Esophagus muscularis mucosa (tissue), 4 donors: ENCODE results near the gene PTPRN. TPM values are rescaled to one million over a fixed set of nuclear protein-coding genes. Genes with fewer than 3 reads are reported as not detected.

Source experiments
- DNase-seq: peaks from one replicate; pipeline ENCODE4 v3.0.0-alpha.2; 2017; ENCODE audit errors: extremely low spot score
- H3K27ac ChIP-seq, 4 donors: fragments of 200-600 bp; sonication (generic); replicated peaks in 1 of 4; 1 replicate in 3 of 4; 2 replicates in 1 of 4; pipeline ENCODE4 v1.5.1; 2016 to 2019; ENCODE audit warnings: mild to moderate bottlenecking in 1 of 4
- H3K27me3 ChIP-seq, 4 donors: fragments of 200-600 bp; sonication (generic); one replicate each; pipeline versions ENCODE4 v1.5.1 to v1.6.0; 2016 to 2019
- H3K36me3 ChIP-seq, 4 donors: fragments of 200-600 bp; sonication (generic); one replicate each; pipeline ENCODE4 v1.5.1; 2016 to 2019
- H3K4me1 ChIP-seq, 4 donors: fragments of 200-600 bp; sonication (generic); one replicate each; pipeline ENCODE4 v1.5.1; 2016 to 2019
- H3K4me3 ChIP-seq, 4 donors: fragments of 200-600 bp; sonication (generic); 1 replicate in 2 of 4; 2 replicates in 2 of 4; pipeline ENCODE4 v1.5.1; 2016 to 2019; ENCODE audit warnings: mild to moderate bottlenecking in 4 of 4, moderate library complexity in 1 of 4
- H3K9me3 ChIP-seq, 4 donors: fragments of 200-600 bp; sonication (generic); 1 replicate in 3 of 4; 2 replicates in 1 of 4; pipeline ENCODE4 v1.5.1; 2016 to 2019
- CTCF ChIP-seq, 3 experiments: fragments of 200-600 bp in 2 of 3; fragments of 450-650 bp in 1 of 3; sonication (generic) in 2 of 3; IDR thresholded peaks; one replicate each; pipeline ENCODE4 v1.5.1; 2017 to 2019; ENCODE audit warnings: antibody characterized with exemption in 3 of 3, mild to moderate bottlenecking in 2 of 3, moderate library complexity in 1 of 3
- EP300 ChIP-seq: sonication (generic); formaldehyde crosslinking; IDR thresholded peaks from one replicate; pipeline ENCODE4 v1.6.1; 2017; ENCODE audit warnings: antibody characterized with exemption
- POLR2A ChIP-seq: fragments of 450-650 bp; IDR thresholded peaks from one replicate; pipeline ENCODE4 v1.6.1; 2017; ENCODE audit warnings: antibody characterized with exemption, moderate library complexity, mild to moderate bottlenecking, low read depth
- POLR2AphosphoS5 ChIP-seq, 2 donors: sonication (generic); formaldehyde crosslinking; IDR thresholded peaks; one replicate each; pipeline ENCODE4 v1.6.1; 2017; ENCODE audit warnings: antibody characterized with exemption in 2 of 2
- WGBS: methylation state at CpG from one replicate; pipeline ENCODE4 v1.1.5; 2018; 5-methylcytosine and 5-hydroxymethylcytosine counted together
- intact Hi-C: fragments of 100-400 bp; cut with DNase I; formaldehyde crosslinking; loops from one replicate; pipeline ENCODE4 v1.15.1; 2023
- total RNA-seq, 4 donors: library from RNA; depleted of rRNA; stranded (reverse); fragments of >200 nt; gene quantifications; one replicate each; pipeline versions ENCODE4 v1.1.0 to v1.2.1, GENCODE V29; 2016

Gene PTPRN
- total RNA-seq, 4 donors from 2014 or later = 2.1 to 6.6 (median 4.1) TPM

- peaks cover 44 to 71% (median 64%) of the 10 kb centered on the region in 4 donors for H3K4me1 ChIP-seq
- peaks cover 0 to 5% (median 0%) of the 10 kb centered on the region in 4 donors for H3K27me3 ChIP-seq
- peak within 1 kb of the TSS; percentile 65 to 81 (median 76) for H3K4me3 ChIP-seq
- DNase-seq = no peak
- H3K27ac ChIP-seq = peak within 1 kb of the TSS; percentile 83 to 89 (median 85)
- peaks cover 7 to 29% (median 24%) of the 10 kb centered on the region in 4 donors for H3K36me3 ChIP-seq
- intact Hi-C loops = no loop called here
- TF ChIP-seq POLR2AphosphoS5 (IDR thresholded peaks at IDR 0.05) (no peak), POLR2A (peak; percentile 21), EP300 (no peak), CTCF (IDR thresholded peaks at IDR 0.05) (no peak)
- 4% methylated on average over 39 of the region's 49 CpGs for WGBS
- H3K9me3 ChIP-seq = no peaks in the 10 kb centered on the region
Measured at GRCh38 chr2:219252900-219253752, 56.1 kb downstream of the PTPRN start, which contains the start of gene TUBA4B. TUBA4B (plus strand) TSS chr2:219253243; CDS start chr2:219253408, 165 bp downstream.

DNA sequence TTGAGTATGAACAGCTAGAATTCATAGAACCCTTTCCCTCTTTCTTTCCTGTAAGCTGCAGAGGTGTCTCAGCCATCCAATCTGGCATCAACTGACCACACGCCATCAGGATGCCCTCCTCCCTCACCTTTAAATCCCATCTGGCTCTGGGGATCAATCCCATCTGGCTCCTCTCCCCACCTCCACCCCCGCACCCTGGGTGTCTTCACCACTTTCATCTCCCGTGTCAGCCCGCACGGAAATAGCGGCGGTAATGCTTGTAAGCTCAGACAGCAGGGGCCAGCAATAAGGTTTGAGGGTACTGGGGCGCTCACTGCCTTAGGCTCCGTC lies 56.7 kb downstream of the PTPRN start:
- intact Hi-C loops = no loop called here
- H3K27me3 ChIP-seq = no peaks in the 10 kb centered on the region
- no peaks in the 10 kb centered on the region for H3K9me3 ChIP-seq
- TF ChIP-seq POLR2A = no peak
- TF ChIP-seq CTCF (IDR thresholded peaks at IDR 0.05) = no peak
- TF ChIP-seq EP300 = no peak
- no peak for TF ChIP-seq POLR2AphosphoS5 (IDR thresholded peaks at IDR 0.05)
- peak overlapping the region; percentile 65 to 81 (median 76) for H3K4me3 ChIP-seq
- H3K36me3 ChIP-seq = peaks cover 7 to 35% (median 30%) of the 10 kb centered on the region in 4 donors
- peaks cover 45 to 77% (median 67%) of the 10 kb centered on the region in 4 donors for H3K4me1 ChIP-seq
- peak overlapping the region; percentile 83 to 89 (median 85) for H3K27ac ChIP-seq
- WGBS = 12% methylated on average over 9 of the region's 9 CpGs
- DNase-seq = no peak

DNA sequence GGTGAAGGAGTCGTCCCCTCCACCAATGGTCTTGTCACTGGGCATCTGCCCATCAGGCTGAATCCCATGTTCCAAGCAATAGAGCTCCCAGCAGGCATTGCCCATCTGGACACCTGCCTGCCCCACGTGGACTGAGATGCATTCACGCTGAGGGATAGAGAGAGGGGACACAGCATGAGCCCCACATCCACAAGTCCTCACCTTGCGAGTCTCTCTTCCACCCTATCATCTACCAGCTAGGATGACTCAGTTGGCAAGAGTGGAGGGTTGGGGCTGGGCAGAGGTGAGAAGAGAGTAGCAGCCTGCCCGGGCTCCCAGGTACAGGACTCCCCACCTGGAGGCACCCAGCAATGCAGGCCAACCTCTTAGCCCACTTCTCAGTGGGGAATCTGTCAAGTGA lies 57.1 kb downstream of the PTPRN start:
- H3K4me1 ChIP-seq = peaks cover 50 to 81% (median 72%) of the 10 kb centered on the region in 4 donors
- 67% methylated on average over 4 of the region's 5 CpGs for WGBS
- intact Hi-C loops = no loop called here
- no peak for DNase-seq
- TF ChIP-seq POLR2A = no peak
- TF ChIP-seq CTCF (IDR thresholded peaks at IDR 0.05) = no peak
- TF ChIP-seq EP300 = no peak
- no peak for TF ChIP-seq POLR2AphosphoS5 (IDR thresholded peaks at IDR 0.05)
- H3K36me3 ChIP-seq = peaks cover 7 to 40% (median 34%) of the 10 kb centered on the region in 4 donors
- H3K9me3 ChIP-seq = no peaks in the 10 kb centered on the region
- H3K27ac ChIP-seq = peak overlapping the region; percentile 83 to 89 (median 85)
- no peaks in the 10 kb centered on the region for H3K27me3 ChIP-seq
- peak overlapping the region; percentile 65 to 81 (median 76) for H3K4me3 ChIP-seq

DNA sequence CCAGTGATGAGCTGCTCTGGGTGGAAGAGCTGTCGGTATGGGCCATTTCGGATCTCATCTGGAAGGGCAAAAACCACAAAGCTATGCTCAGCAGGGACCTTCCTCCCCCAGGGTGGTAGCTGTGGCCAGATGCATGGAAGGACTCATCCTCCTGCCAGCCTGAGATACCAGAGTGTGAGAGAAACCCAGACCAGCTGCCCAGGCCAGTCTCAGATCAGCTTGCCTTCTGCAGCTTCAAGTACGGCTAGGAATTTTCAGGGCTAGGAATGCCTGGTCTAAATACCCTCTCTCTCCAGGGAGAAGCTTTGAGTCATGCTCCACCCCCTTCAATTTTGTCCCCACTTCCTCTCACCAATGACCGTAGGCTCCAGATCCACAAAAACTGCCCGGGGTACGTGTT lies 57.5 kb downstream of the PTPRN start:
- H3K36me3 ChIP-seq = peaks cover 7 to 44% (median 34%) of the 10 kb centered on the region in 4 donors
- DNase-seq = no peak
- intact Hi-C loops = no loop called here
- no peaks in the 10 kb centered on the region for H3K9me3 ChIP-seq
- WGBS = 82% methylated on average over 5 of the region's 6 CpGs
- TF ChIP-seq EP300 = no peak
- no peaks in the 10 kb centered on the region for H3K27me3 ChIP-seq
- peak overlapping the region; percentile 83 to 89 (median 85) for H3K27ac ChIP-seq
- H3K4me1 ChIP-seq = peaks cover 54 to 85% (median 76%) of the 10 kb centered on the region in 4 donors
- H3K4me3 ChIP-seq = peak overlapping the region in 1 of 4 donors; percentile 81

GRCh38 chr2:219250049-219250781 lies 59.0 kb downstream of the PTPRN start:
- no peak for DNase-seq
- no peak for TF ChIP-seq POLR2A
- no peak for TF ChIP-seq POLR2AphosphoS5 (IDR thresholded peaks at IDR 0.05)
- TF ChIP-seq EP300 = no peak
- TF ChIP-seq CTCF (IDR thresholded peaks at IDR 0.05) = no peak
- Histone ChIP-seq H3K9me3 (no peaks in the 10 kb centered on the region), H3K4me3 (peak overlapping the region in 1 of 4 donors; percentile 20), H3K27me3 (no peaks in the 10 kb centered on the region), H3K36me3 (peaks cover 7 to 45% (median 34%) of the 10 kb centered on the region in 4 donors), H3K27ac (peak overlapping the region; percentile 79 to 88 (median 84)), H3K4me1 (peaks cover 62 to 97% (median 87%) of the 10 kb centered on the region in 4 donors)
- WGBS = 75% methylated on average over 16 of the region's 22 CpGs
- intact Hi-C loops = no loop called here
